Caki2 (cell line): ENCODE data around the gene PYGL. TPM values are rescaled to one million over a fixed set of nuclear protein-coding genes. Genes with fewer than 3 reads are reported as not detected.
"Not testable (repeated sequence)": the region's sequence is repeated elsewhere in the genome, so short reads cannot be mapped to it uniquely, and the experiment has no call there.

Source experiments
- DNase-seq: peaks from one replicate; pipeline ENCODE4 v3.0.0-alpha.2; 2015; ENCODE audit warnings: low read depth
- in situ Hi-C: cut with HindIII; loops from 2 replicates; pipeline ENCODE4 v1.10.0; 2016; ENCODE audit warnings: low sequenced_read_pairs, low pct_unique_long_range_greater_than_20kb, mixed read lengths
- total RNA-seq: library from RNA; depleted of rRNA; stranded (reverse); fragments of >200 nt; shearing (Covaris generic); gene quantifications from 2 replicates; pipeline ENCODE4 v1.2.3, GENCODE V29; 2014; ENCODE audit warnings: low replicate concordance

The PYGL gene
- total RNA-seq, 1 experiment from 2014 or later, result 30.3 TPM

DNA sequence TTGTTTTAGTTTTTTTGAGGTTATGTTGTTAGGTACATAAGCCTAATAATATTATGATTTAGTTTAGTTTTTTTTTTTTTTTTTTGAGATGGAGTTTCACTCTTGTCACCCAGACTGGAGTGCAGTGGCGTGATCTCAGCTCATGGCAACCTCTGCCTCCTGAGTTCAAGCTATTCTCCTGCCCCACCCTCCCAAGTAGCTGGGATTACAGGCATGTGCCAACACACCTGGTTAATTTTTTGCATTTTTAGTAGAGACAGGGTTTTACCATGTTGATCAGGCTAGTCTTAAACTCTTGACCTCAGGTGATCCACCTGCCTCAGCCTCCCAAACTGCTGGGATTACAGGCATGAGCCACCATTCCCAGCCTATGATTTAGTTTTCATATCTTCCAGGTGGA, 47.3 kb downstream of the PYGL start:
- in situ Hi-C loops, DNase-seq: not testable (repeated sequence)

- DNase-seq, in situ Hi-C loops: not testable (repeated sequence)
These were observed 47.9 kb downstream of the PYGL start for GRCh38 chr14:50896421-50896820.

DNA sequence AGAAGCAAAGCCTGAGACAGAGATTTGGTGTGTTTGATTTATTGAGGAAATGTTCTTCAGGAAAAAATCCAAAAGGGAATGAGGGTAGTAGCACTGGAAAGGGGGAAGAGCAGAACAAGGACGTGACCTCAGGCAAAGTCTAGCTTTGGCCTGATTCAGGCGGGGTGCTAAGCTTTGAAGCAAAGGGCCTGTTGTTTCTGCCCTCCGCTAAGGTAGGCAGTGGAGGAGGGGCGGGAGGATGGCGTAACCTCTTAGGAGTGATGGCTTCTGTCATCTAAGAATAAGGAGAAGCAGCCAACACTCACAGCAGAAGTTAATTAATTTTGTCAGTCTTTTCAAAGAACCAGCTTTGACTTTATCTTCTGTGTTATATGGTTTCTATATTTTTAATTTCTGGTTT, 52.0 kb downstream of the PYGL start:
- in situ Hi-C loops, result no loop called here
- DNase-seq, result no peak

- in situ Hi-C loops, result no loop called here
These were observed 56.8 kb downstream of the PYGL start for GRCh38 chr14:50887476-50887875.

DNA sequence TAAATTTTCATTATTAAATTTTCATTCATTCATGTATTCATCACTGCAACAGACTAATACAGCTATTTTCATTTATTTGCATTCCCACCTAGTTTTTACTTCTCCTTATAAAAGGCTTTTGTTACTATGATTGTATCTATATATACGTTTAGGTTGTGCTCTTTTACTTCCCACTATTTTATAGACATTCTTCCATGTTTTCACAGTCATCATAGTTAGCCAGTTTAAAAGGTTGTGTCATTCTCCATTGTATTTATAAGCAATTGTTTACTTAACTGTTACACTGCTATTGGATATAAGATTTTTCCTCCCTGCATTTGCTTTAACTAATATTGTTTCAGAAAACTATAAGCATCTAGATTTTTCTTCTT, 60.5 kb downstream of the PYGL start:
- in situ Hi-C loops, result no loop called here

More at GRCh38 chr14:50887476-50887875, 56.8 kb downstream of the PYGL start:
- no peak for DNase-seq

DNA sequence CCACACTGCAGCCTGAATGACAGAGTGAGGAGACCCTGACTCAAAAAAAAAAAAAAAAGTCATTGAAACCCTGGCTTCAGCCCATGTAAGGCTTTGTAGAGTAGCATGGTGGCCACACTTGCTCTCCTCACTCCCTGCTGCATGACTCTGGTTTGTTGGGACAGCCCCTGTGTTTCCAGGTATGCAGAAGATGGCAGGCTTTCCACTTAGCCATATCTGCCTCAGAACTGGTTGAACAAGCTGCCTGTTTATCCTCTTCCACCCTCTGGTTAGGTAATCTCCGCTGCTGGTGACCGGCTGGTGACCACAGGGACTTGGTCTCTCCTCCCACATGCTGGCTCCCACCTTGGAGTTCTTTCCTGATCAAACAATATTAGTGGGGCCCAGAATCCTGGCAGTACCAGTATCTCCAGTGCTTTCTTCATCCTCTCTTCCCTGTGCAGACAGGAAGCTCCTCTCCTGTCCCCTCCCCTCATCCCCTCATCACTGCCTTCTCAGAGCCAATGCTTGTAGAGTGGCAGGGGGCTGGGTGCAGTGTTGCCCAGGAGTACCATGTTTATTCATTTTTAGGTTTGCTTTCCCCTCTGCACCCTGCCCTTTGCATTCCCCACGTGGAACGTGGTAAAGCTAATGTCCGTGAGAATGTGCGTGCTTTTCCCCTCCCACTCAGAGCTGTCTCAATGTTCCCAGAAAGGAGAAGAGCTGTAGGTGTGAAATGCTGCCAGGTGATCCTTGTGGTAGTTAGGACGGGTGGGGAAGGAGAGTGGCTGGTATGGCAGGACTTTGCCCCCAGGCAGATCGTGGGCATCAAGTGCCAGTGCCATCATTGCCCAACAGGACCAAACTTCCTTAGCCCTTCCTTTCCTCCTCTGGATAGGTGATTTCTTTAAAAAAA, 61.1 kb downstream of the PYGL start:
- no peak for DNase-seq
- in situ Hi-C loops, result no loop called here

More for the DNA sequence above, 60.5 kb downstream of the PYGL start:
- no peak for DNase-seq

- no peak for DNase-seq
- in situ Hi-C loops, result no loop called here
These were observed 68.8 kb downstream of the PYGL start for GRCh38 chr14:50875359-50876070.

- no peak for DNase-seq
- in situ Hi-C loops, result no loop called here
These were observed 69.5 kb downstream of the PYGL start for GRCh38 chr14:50874757-50875156.

GRCh38 chr14:50871914-50872732, 72.2 kb downstream of the PYGL start, which contains the start of gene ABHD12B:
Gene ABHD12B (plus strand): TSS chr14:50872053. CDS start chr14:50872175, 122 bp downstream.
- DNase-seq, result no peak

GRCh38 chr14:50871228-50871627, 73.1 kb downstream of the PYGL start:
- in situ Hi-C loops, result no loop called here

More at GRCh38 chr14:50871914-50872732, 72.2 kb downstream of the PYGL start, which contains the start of gene ABHD12B:
- in situ Hi-C loops, result no loop called here

GRCh38 chr14:50865391-50866076, 78.7 kb downstream of the PYGL start:
- DNase-seq, result no peak
- in situ Hi-C loops, result no loop called here

More at GRCh38 chr14:50871228-50871627, 73.1 kb downstream of the PYGL start:
- DNase-seq, result no peak

- DNase-seq, result no peak
- in situ Hi-C loops, result no loop called here
These were observed 79.3 kb downstream of the PYGL start for GRCh38 chr14:50864946-50865345.

GRCh38 chr14:50864237-50864636, 80.0 kb downstream of the PYGL start:
- DNase-seq, result no peak
- in situ Hi-C loops, result no loop called here

GRCh38 chr14:50862036-50862570, 82.2 kb downstream of the PYGL start:
- no peak for DNase-seq
- in situ Hi-C loops, result no loop called here

GRCh38 chr14:50860478-50861086, 83.7 kb downstream of the PYGL start:
- in situ Hi-C loops, result no loop called here
- peak; percentile 50 for DNase-seq

- in situ Hi-C loops, result no loop called here
These were observed 85.0 kb downstream of the PYGL start for GRCh38 chr14:50859296-50859624.

DNA sequence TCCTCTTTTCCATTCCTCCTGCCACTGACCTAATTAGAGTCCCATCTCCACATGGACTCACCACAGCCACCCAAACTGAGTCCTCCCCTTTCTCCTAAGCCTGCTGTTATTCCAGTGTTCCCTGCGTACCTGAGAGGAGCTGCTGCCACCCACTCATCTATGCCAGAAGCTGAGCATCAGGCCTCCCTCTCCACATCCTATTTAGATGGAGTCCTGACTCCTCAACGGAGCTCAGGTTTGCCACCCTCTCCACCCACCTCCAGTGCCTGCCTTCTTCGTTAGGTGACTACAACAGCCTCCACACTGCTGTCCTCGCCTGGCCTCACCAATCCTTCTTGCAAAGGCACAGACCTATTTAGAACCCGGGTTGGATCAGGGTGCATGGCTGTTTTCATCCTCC, 87.6 kb downstream of the PYGL start:
- no peak for DNase-seq
- in situ Hi-C loops, result no loop called here

More at GRCh38 chr14:50859296-50859624, 85.0 kb downstream of the PYGL start:
- no peak for DNase-seq
